ENCODE measurements around the gene HOATZ.

Gene HOATZ

GRCh38 chr11:111523343-111523742 lies 8.8 kb downstream of the HOATZ start:
- FAIRE-seq: no peak

GRCh38 chr11:111524056-111524455 lies 9.5 kb downstream of the HOATZ start:
- no peak for FAIRE-seq

- no peak for FAIRE-seq
Observed at GRCh38 chr11:111525456-111525855, 10.9 kb downstream of the HOATZ start.

GRCh38 chr11:111526501-111526900 lies 11.9 kb downstream of the HOATZ start:
- no peak for FAIRE-seq

GRCh38 chr11:111527279-111527678 lies 12.7 kb downstream of the HOATZ start:
- no peak for FAIRE-seq

GRCh38 chr11:111528557-111528956 lies 14.0 kb downstream of the HOATZ start:
- FAIRE-seq: no peak

GRCh38 chr11:111530091-111530490 lies 15.5 kb downstream of the HOATZ start:
- no peak for FAIRE-seq

GRCh38 chr11:111531136-111531535 lies 16.6 kb downstream of the HOATZ start:
- FAIRE-seq: no peak

- no peak for FAIRE-seq
Observed at GRCh38 chr11:111531687-111532364, 17.2 kb downstream of the HOATZ start.

GRCh38 chr11:111532365-111532709 lies 17.8 kb downstream of the HOATZ start:
- no peak for FAIRE-seq

- no peak for FAIRE-seq
Observed at GRCh38 chr11:111535281-111535680, 20.7 kb downstream of the HOATZ start.

GRCh38 chr11:111537336-111537860 lies 22.8 kb downstream of the HOATZ start:
- FAIRE-seq: no peak

- FAIRE-seq: no peak
Observed at GRCh38 chr11:111538407-111539114, 24.0 kb downstream of the HOATZ start.

- no peak for FAIRE-seq
Observed at GRCh38 chr11:111539426-111540113, 25.0 kb downstream of the HOATZ start.

GRCh38 chr11:111540114-111540936 lies 25.7 kb downstream of the HOATZ start, which contains the start of gene LAYN:
Gene LAYN (plus strand): TSS chr11:111540720. CDS start chr11:111540844, 124 bp downstream.
- FAIRE-seq: no peak

GRCh38 chr11:111540937-111541253 lies 26.3 kb downstream of the HOATZ start:
- no peak for FAIRE-seq

GRCh38 chr11:111541254-111542061 lies 26.9 kb downstream of the HOATZ start:
- FAIRE-seq: no peak

- FAIRE-seq: no peak
Observed at GRCh38 chr11:111542606-111543275, 28.2 kb downstream of the HOATZ start.

- FAIRE-seq: no peak
Observed at GRCh38 chr11:111548525-111548924, 33.9 kb downstream of the HOATZ start.

- no peak for FAIRE-seq
Observed at GRCh38 chr11:111549196-111549868, 34.8 kb downstream of the HOATZ start.

GRCh38 chr11:111549869-111550203 lies 35.3 kb downstream of the HOATZ start:
- no peak for FAIRE-seq

Measured in endometrium (tissue), 2 donors.